Fibroblast of lung (primary cell): ENCODE measurements around the gene LGI1. TPM values are rescaled to one million over a fixed set of nuclear protein-coding genes. Genes with fewer than 3 reads are reported as not detected.

Source experiments
- DNase-seq, 2 donors: peaks; one replicate each; pipeline versions ENCODE4 v3.0.0 to v3.0.0-alpha.2; 2010; ENCODE audit warnings: low read depth in 2 of 2
- H2AFZ ChIP-seq: 2 replicates; pipeline ENCODE4 v1.5.1; 2012; ENCODE audit warnings: low read length, control low read depth, inconsistent platforms
- H3K27ac ChIP-seq: 2 replicates; pipeline ENCODE4 v1.5.1; 2011; ENCODE audit warnings: low read length, control low read depth; ENCODE audit not compliant: insufficient read depth
- H3K27me3 ChIP-seq: 2 replicates; pipeline ENCODE4 v1.5.1; 2011; ENCODE audit warnings: mild to moderate bottlenecking, low read length; ENCODE audit not compliant: control insufficient read depth, insufficient read depth
- H3K36me3 ChIP-seq: 2 replicates; pipeline ENCODE4 v1.5.1; 2011; ENCODE audit warnings: low read length; ENCODE audit not compliant: control insufficient read depth, insufficient read depth
- H3K4me1 ChIP-seq: 2 replicates; pipeline ENCODE4 v1.5.1; 2011; ENCODE audit warnings: low read length; ENCODE audit not compliant: control insufficient read depth, insufficient read depth; ENCODE audit errors: extremely low read depth
- H3K4me2 ChIP-seq: 2 replicates; pipeline ENCODE4 v1.5.1; 2011; ENCODE audit warnings: low read length, control low read depth; ENCODE audit not compliant: insufficient read depth; ENCODE audit errors: extremely low read depth
- H3K4me3 ChIP-seq, 4 experiments: fragments of 200-600 bp in 1 of 4; sonication (generic) in 1 of 4; replicated peaks in 1 of 4; 2 replicates each; pipeline ENCODE4 v1.5.1; 2011 to 2016; ENCODE audit warnings: low read length in 4 of 4, low read depth in 3 of 4, mild to moderate bottlenecking in 3 of 4, control low read depth in 2 of 4, inconsistent platforms in 1 of 4, mixed read lengths in 1 of 4; ENCODE audit not compliant: insufficient read depth in 1 of 4; ENCODE audit errors: control extremely low read depth in 1 of 4
- H3K79me2 ChIP-seq: 2 replicates; pipeline ENCODE4 v1.5.1; 2012; ENCODE audit warnings: mild to moderate bottlenecking, low read length, inconsistent platforms; ENCODE audit not compliant: control insufficient read depth, insufficient read depth
- H3K9ac ChIP-seq: 2 replicates; pipeline ENCODE4 v1.5.1; 2011; ENCODE audit warnings: mild to moderate bottlenecking, low read length, control low read depth; ENCODE audit not compliant: insufficient read depth
- H3K9me3 ChIP-seq: 2 replicates; pipeline ENCODE4 v1.5.1; 2012; ENCODE audit warnings: low read depth, low read length; ENCODE audit not compliant: control insufficient read depth, insufficient read depth
- H4K20me1 ChIP-seq: 2 replicates; pipeline ENCODE4 v1.5.1; 2011; ENCODE audit warnings: low read length; ENCODE audit not compliant: control insufficient read depth, insufficient read depth; ENCODE audit errors: extremely low read depth
- CTCF ChIP-seq, 2 donors: IDR thresholded peaks in 1 of 2; conservative IDR thresholded peaks in 1 of 2; 1 replicate in 1 of 2; 2 replicates in 1 of 2; pipeline ENCODE4 v1.5.1; 2011 to 2012; ENCODE audit warnings: low read length in 2 of 2, control low read depth in 1 of 2, inconsistent platforms in 1 of 2, low read depth in 1 of 2, mild to moderate bottlenecking in 1 of 2
- EZH2 ChIP-seq: IDR thresholded peaks from 2 replicates; pipeline ENCODE4 v1.5.1; 2012; ENCODE audit warnings: low read length, control low read depth, mild to moderate bottlenecking; ENCODE audit errors: missing control alignments
- polyA plus RNA-seq, 2 donors: library from polyadenylated mRNA; depleted of rRNA in 1 of 2; stranded (reverse) in 1 of 2; unstranded in 1 of 2; fragments of >200 nt; gene quantifications; 2 replicates each; pipeline ENCODE4 v1.2.1, GENCODE V29; 2011 to 2012; ENCODE audit warnings: missing spikeins in 1 of 2
- total RNA-seq: library from RNA; depleted of rRNA; stranded (reverse); fragments of >200 nt; gene quantifications from 2 replicates; pipeline ENCODE4 v1.2.1, GENCODE V29; 2014

The LGI1 gene
- total and polyA plus RNA-seq, 2 donors (not counting 1 experiment from before 2014, with no cell fraction given): not detected

- TF ChIP-seq CTCF (conservative IDR thresholded peaks at IDR 0.05 in 1 of 2, IDR thresholded peaks at IDR 0.05 in 1 of 2; ENCODE audit: low read depth in 1 of 2, low read length in 2 of 2) (no peak), EZH2 (no peak)
- no peaks in the 10 kb centered on the region for H3K79me2 ChIP-seq
Measured at GRCh38 chr10:93768892-93769291, 11.2 kb downstream of the LGI1 start.

GRCh38 chr10:93771354-93771753 is 13.6 kb downstream of the LGI1 start:
- H3K9me3 ChIP-seq: no peaks in the 10 kb centered on the region
- H2AFZ ChIP-seq: no peak overlapping the region
- H3K4me1 ChIP-seq: no peaks in the 10 kb centered on the region
- H3K36me3 ChIP-seq: no peaks in the 10 kb centered on the region
- no peak overlapping the region for H3K27ac ChIP-seq
- H3K9ac ChIP-seq: no peak overlapping the region
- no peak overlapping the region for H3K4me3 ChIP-seq
- no peaks in the 10 kb centered on the region for H4K20me1 ChIP-seq
- H3K27me3 ChIP-seq: peaks cover 9% of the 10 kb centered on the region
- no peaks in the 10 kb centered on the region for H3K79me2 ChIP-seq
- TF ChIP-seq EZH2: no peak
- TF ChIP-seq CTCF (conservative IDR thresholded peaks at IDR 0.05 in 1 of 2, IDR thresholded peaks at IDR 0.05 in 1 of 2; ENCODE audit: low read depth in 1 of 2, low read length in 2 of 2): no peak
- no peak for DNase-seq
- no peak overlapping the region for H3K4me2 ChIP-seq

More at GRCh38 chr10:93768892-93769291, 11.2 kb downstream of the LGI1 start:
- no peaks in the 10 kb centered on the region for H3K4me1 ChIP-seq
- no peaks in the 10 kb centered on the region for H3K36me3 ChIP-seq
- H3K9ac ChIP-seq: no peak overlapping the region
- H3K27me3 ChIP-seq: peaks cover 7% of the 10 kb centered on the region
- no peaks in the 10 kb centered on the region for H4K20me1 ChIP-seq
- DNase-seq: no peak
- no peak overlapping the region for H3K27ac ChIP-seq
- H3K4me3 ChIP-seq: no peak overlapping the region
- H3K9me3 ChIP-seq: no peaks in the 10 kb centered on the region
- H2AFZ ChIP-seq: no peak overlapping the region
- H3K4me2 ChIP-seq: no peak overlapping the region

- no peak for DNase-seq
- H4K20me1 ChIP-seq: no peaks in the 10 kb centered on the region
- no peaks in the 10 kb centered on the region for H3K9me3 ChIP-seq
- H3K27ac ChIP-seq: no peak overlapping the region
- H3K9ac ChIP-seq: no peak overlapping the region
- no peak overlapping the region for H3K4me2 ChIP-seq
- H3K79me2 ChIP-seq: no peaks in the 10 kb centered on the region
- H3K4me1 ChIP-seq: no peaks in the 10 kb centered on the region
- H2AFZ ChIP-seq: no peak overlapping the region
- TF ChIP-seq EZH2 (no peak), CTCF (conservative IDR thresholded peaks at IDR 0.05 in 1 of 2, IDR thresholded peaks at IDR 0.05 in 1 of 2; ENCODE audit: low read depth in 1 of 2, low read length in 2 of 2) (no peak)
- H3K4me3 ChIP-seq: no peak overlapping the region
- peaks cover 6% of the 10 kb centered on the region for H3K27me3 ChIP-seq
- no peaks in the 10 kb centered on the region for H3K36me3 ChIP-seq
Measured at GRCh38 chr10:93773120-93773519, 15.4 kb downstream of the LGI1 start.
